Activated CD4-positive, alpha-beta T cell treated with anti-CD3 and anti-CD28 coated beads, Interleukin-2, Interleukin-6, amounts not matched to agents 100 ng/mL and 50 ng/mL, durations not matched to agents 16 hours and 8 hours (primary cell): ENCODE results near the gene COL28A1.
"Not testable (repeated sequence)": the region's sequence is repeated elsewhere in the genome, so short reads cannot be mapped to it uniquely, and the experiment has no call there.

ENCODE experiments used
- DNase-seq: peaks from one replicate; pipeline ENCODE4 v3.0.0-alpha.2; 2020

Gene COL28A1

DNA sequence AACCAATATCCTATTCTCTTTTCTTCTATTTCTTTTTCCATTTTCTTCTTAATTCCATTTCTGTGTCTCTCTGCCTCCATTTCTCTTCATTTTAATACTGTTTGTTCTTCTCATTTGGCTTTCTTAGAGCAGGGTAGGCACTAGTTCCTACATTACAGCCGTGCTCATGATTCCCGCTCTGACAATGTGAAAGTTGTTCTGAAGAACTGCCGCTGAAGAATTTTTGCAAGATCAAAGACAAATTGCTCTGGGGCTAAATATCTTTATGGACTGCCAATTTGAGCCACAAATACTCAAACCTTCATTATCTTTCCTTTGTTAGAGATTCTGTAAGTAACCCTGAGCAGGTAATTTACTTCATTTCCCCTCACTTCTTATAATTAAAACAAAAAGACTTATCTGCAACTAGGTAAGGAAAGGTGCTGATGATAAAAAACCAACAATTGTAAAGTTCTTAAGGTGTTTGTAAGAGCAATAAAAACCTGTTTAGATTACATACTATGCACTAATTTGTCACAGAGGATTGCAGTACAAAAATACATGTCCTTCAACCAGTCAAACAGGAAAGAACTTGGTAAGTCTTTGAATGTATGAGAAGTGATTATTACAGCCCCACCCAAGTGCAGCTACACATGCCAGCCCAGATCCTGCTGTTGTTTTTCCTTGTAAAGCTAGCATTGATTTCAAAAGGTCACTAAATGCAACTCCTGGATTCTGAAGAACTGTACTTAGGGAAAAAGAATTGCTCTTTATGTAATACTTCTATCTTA lies 127.5 kb downstream of the COL28A1 start:
- DNase-seq = no peak

DNA sequence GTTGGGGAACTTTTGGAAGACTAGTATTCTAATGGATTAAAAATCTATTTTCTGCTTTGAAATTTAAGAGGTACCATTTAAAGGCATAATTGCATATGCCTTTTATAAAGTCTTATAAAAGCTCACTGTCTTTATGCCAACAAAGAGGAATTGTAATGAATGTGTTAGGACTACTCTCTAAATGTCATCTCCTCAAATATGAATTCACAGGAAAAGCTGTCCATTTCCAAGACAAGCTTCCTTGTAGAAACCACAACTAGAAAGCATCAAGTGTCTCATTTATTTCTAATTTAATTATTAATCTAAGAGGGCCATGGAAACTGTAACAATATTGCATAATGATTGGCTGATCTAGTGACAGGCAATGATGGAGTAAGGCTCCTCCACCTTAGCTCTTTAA lies 130.2 kb downstream of the COL28A1 start:
- no peak for DNase-seq

DNA sequence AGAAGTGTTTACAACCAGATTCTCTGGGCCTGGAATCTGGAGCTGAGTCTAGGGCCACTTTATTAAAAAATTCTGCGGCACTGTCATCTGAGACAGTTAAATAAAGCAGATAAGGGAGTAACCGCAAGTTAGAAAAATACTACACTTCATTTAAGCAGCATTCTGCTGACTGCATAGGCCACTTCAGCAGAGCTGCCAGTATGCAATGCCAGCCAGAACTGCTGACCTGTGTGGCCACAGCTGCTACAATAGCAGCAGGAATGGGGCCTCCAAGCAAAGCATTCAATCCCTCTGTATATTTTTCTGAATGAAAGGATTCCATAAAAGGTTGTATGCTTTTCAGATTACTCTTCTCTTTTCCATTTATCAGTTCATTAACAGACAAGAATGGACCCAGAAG lies 136.0 kb downstream of the COL28A1 start:
- DNase-seq = no peak

DNA sequence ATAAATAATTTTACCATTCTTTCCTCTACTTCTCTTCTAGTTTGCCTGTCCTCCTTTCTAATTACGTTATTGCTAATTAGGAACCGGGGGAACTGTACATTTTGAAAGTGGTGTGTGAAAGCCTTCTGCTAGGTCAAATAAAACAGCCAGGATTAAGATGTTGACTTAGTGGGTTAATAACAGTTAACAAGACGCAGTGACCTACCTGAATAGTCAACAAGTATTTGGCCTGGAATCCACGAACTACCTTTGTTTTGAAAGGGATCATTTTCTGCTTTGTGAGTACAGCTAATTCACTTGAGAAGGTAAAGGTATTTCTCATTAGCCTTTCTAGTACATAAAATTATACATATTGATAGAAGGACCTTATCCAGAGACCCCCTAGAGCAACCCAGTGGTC lies 139.9 kb downstream of the COL28A1 start:
- no peak for DNase-seq

DNA sequence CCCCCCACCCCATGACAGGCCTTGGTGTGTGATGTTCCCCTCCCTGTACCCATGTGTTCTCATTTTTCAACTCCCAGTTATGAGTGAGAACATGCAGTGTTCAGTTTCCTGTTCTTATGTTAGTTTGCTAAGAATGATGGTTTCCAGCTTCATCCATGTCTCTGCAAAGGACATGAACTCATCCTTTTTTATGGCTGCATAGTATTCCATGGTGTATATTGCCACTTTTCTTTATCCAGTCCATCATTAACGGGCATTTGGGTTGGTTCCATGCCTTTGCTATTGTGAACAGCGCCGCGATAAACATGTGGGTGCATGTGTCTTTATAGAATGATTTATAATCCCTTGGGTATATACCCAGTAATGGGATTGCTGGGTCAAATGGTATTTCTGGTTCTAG lies 147.5 kb downstream of the COL28A1 start:
- DNase-seq = not testable (repeated sequence)

DNA sequence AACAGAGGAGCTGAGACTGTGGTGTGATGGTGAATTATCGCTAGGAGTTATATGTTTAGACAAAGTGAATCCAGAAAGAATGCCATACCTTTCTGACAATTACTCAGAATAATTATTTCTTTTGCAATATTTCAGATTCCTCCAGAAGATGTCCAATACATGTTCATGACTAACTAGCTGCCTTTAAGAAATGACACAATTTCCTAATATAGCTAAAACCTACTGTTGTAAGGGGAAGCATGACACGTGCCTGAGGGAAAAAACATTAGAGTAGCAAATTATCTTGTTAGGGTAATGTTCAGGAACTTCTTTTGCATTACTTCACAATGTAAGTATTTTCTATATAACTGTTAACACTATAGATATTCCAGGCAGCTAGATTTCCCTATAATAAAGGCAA lies 150.3 kb downstream of the COL28A1 start:
- DNase-seq = no peak

DNA sequence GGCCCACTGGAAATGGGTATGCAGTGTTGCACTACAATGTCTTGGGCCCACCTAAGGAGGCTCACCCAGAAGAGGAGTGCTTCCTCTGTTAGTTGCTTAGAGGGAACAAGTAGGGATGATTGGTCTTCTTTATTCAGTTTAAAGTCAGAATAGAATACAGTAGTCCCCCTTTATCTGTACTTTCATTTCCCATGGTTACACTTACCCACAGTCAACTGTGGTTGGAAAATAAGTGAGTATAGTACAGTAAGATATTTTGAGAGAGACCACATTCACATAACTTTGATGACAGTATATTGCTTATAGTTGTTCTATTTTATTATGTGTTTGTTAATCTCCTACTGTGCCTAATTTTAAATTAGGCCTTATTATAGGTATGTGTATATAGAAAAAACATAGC lies 151.4 kb downstream of the COL28A1 start:
- no peak for DNase-seq

DNA sequence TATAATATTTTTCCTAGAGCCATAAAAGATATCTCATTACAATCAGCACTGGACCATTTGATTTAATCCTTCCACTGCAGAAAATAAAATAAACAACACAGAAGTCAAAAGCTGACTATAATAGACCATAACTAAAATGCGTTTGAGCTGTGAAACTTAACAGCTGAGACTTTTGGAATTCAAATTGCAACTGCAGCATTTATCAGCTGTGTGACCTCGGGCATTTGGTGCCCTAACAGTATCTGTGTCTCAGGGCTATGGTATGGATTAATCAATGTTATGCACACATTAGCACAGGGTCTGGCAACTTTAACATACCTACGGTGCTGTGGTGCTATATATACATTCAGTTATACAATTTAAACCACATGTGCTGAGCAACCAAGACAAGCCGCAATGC lies 160.1 kb downstream of the COL28A1 start:
- no peak for DNase-seq

DNA sequence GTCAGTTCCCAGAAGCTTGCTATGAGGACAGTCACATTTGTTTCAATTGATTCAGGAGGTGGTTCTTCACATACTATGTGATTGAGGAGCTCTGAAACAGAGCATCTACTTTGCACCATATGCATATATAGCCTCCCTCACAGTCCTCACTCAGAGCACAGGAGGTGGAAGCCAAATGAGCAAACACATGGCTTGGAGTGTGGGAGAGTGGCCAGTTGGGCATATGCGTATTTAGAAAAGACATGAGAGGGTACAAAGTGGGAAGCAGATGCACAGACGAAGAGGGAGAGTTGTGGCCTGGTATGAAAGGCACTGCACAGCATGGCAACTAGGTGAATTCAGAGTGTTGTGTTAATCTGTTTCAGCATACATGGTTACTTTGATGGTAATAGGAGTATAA lies 165.6 kb downstream of the COL28A1 start:
- DNase-seq = no peak

DNA sequence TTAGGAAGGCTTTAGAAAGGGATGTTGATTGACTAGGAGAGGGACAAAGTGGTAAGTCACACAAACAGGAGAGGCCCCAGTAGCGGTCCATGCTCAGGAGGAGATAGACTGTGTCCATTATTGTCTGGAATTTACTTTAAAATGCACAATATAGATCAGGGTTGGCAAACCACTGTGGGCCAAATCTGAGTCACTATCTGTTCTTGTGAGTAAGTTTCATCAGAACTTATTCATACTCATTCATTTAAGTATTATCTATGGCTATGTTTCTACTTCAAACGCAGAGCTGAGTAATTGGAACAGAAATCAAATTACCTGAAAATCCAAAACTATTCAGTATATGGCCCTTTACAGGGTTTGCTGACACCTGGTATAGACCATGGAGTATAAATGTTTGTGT lies 166.5 kb downstream of the COL28A1 start:
- DNase-seq = peak; percentile 4

DNA sequence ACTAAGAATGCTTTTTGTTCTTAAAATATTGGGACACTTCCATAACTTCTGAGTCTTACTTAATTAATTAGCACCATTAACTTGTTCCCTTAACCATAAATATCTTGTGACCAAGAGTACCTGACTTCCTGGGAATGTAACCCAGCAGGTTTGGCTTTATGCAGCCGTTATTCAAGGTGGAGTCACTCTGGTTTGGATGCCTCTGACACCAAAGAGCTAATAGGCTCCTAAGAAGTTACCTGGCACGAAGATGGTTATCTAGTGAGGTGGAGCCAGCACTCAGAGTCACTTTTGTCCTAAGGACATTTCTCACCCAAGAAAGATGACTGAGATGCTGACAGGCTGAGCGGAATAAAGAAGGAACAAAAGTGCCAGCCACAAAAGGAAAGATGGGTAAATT lies 181.0 kb downstream of the COL28A1 start:
- no peak for DNase-seq

DNA sequence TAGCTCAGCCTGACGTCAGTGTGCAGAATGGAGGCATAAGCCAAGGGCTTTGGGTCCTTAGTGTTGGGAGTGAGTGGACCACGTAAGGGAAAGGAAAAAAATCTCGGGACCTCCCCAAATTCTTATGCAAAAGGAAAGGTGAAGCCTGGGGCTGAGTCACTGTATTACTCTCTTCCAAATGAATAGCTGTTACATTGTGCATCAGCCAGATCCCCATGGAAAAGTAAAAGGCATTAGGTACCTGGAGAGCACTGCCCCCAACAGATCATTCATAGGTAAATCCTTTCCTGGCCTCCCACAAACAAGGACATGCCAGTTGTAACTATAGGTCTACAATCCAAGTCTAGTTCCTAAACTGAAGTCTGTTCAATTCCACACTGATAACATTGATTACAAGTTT lies 182.8 kb downstream of the COL28A1 start:
- DNase-seq = no peak

DNA sequence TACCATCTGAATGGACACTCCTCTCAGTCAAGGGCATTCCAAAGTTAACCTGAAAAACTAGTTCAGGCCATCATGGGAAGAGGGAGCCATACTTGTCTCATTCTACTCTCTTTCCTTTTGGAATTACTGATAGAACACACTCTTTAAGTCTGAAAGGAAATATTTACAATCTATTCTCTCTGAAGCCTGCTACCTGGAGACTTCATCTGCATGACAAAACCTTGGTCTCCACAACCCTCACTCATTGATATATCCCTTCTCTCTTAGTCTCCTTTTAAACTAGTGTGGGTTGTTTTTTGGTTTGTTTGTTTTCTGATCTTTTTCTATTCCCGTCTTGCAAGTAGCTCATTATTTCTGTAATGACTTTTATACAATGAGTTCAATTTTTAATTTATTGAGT lies 183.8 kb downstream of the COL28A1 start:
- no peak for DNase-seq

DNA sequence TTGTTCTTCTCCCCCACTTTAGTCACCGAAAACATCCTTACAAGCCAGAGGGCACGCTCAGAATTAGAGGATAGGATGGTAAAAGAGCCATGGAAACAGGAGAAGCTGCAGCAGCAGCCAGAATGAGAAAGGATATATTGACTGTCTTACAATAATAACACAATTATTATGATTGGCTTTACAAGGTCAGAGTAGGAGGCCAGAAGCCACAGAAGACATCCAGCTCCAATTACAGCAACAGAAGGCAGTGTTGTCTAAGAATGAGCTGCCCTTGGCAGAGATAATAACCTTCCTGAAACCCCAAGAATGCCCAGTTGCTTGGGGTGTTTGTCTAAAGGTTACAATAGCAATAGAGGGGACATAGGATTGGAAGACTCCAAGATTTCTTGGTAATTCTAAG lies 184.5 kb downstream of the COL28A1 start:
- no peak for DNase-seq

DNA sequence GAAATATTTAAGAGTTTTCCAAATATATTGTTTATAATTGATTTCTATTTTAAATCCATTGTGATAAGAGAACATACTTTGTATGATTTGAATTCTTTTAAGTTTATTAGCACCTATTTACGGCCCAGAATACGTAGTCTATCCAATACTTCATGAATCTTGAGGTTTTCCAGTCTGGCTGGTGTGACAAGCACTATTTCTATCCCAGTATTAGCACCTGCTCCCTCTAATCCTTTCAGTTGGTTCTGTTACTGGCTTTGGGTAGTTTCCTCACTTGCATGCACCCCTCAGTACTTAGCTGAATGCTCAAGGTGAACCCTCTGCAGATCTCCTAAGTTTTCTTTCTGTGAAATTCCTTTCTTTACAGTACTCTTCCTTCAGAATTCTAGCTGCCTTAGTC lies 186.5 kb downstream of the COL28A1 start:
- DNase-seq = no peak

DNA sequence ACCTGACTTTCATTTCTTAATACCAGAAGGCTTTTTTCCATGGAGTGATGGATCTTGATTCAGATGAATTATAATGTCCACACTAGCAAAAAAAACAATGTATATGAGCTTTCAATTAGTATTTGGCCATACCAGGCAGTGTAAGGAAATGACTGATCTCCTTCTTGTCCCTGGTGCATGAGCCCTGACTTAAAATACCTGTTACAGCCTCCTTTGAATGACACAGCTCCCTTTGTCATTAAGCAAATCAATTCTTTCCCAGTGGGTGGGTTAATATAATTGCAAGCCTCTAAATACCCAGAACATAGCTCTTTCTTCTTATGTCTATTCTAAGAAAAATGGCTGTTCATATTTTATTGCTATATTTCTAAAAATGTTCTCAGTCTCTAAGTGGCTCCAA lies 188.6 kb downstream of the COL28A1 start:
- no peak for DNase-seq

DNA sequence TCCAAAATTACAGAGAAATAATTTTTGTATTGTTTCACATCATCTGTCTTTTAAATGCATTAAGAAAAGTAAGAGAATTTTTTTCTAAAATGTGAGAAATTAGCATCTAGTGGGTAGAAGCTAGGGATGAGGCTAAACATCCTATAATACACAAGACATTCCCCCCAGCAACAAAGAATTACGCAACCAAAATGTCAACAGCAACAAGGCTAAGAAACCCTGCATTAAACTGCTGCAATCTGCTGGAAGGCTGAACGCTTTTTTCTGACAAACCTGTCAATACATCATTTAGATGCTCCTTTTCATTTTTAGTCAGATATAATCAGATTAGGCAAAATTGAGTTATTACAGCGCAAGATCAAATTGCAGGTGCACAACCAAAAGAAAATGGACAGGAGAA lies 191.1 kb downstream of the COL28A1 start:
- DNase-seq = no peak

DNA sequence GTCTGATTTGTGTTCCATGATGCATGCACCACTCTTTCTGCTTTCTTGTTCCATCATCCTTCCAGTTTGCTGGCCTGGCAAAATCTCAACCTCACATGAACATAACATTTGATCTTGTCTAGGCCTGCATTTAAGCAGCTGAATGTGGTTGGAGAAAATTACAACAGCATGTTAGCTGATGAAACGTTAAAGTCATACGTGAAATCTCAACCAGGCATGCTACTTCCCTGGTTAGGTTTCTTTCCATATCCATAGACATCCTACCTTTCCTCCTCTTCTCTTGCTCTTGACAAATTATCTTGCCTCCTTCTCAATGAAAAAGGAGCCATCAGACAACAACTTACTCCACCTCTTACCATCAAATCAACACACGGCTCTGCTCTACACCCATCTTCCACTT lies 199.8 kb downstream of the COL28A1 start:
- DNase-seq = no peak

DNA sequence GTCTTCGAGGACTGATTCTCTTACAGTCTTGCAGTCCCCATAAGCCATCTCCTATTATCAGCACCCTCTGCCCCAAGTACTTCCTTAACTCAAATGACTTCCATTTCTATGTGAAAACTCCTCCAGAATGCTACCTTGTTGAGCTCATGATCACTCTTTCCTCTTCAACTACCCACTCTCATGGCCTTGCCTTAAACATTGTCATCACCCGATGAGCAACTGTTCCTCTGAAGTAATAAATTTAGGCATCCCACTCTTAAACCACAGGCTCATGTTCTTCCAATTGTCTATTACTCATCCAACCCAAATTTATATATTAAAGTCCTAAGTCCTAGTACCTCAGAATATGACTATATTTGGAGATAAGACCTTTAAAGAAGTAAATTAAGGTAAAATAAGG lies 200.5 kb downstream of the COL28A1 start:
- no peak for DNase-seq

DNA sequence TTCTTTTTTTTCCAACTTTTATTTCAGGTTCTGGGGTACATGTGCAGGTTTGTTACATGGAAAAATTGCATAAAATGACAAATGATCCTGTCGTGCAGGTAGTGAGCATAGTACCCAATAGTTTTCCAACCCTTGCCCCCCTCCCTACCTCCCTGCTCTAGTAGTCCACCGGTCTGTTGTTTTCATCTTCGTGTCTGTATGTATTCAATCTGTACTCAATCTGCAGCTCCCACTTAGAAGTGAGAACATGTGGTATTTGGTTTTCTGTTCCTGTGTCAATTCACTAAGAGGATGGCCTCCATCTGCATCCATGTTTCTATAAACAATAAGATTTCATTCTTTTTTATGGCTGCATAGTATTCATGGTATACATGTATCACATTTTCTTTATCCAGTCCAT lies 202.1 kb downstream of the COL28A1 start:
- DNase-seq = no peak

DNA sequence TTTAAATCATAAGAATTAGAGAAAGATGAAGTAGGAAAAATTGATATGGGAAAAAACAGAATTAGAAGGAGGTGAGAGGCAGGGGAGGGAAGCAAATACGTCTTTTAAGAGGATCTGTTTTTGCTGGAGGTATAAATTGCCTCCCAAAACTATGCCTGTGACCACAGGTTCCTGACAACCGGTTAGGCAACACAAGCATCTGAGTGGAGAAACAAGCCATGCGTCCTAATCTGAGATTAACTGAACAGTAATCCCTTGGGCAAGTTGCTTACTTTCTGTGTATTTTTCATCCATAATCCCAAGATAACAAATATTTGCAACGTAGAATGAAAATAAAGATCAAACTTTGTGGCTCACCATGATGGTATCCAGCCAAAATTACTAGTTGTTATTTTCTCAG lies 204.2 kb downstream of the COL28A1 start:
- DNase-seq = no peak

DNA sequence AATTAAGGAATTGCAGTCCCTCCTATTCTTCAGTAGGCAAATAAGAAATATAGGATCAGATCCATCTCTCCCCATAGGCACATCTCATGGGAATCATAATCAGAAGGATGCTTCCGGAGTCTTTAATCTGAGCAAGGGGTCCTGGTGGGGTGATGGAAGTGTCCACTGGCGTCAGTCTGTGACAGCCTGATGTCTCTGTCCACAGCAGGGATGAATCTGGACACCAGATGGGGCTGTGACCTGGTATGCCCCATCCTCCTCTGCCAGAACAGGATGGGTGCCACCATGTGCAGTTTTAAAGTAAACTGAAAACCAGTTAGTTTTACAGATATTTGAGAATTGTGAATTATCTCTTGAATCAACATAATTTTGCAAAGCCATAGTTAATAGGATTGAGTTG lies 204.7 kb downstream of the COL28A1 start:
- no peak for DNase-seq

DNA sequence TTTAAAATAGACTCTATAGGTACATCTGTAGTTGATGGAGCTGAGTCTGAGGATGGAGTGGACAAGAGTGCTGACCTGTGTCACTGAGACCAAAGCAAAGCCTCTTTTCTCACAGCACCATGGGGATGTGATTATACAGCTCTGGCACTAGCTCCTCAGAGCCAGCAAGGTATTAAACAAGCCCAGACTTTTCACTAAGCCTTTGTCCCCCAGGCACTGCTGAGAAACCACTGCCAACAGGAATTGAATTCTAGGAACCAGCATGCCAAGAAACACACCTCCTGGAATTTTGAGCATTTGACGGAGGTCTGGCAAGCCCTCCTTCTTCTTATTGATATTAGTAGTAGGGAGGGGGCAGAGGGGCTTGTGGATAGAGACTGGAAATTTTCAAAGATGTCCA lies 206.3 kb downstream of the COL28A1 start:
- DNase-seq = no peak

DNA sequence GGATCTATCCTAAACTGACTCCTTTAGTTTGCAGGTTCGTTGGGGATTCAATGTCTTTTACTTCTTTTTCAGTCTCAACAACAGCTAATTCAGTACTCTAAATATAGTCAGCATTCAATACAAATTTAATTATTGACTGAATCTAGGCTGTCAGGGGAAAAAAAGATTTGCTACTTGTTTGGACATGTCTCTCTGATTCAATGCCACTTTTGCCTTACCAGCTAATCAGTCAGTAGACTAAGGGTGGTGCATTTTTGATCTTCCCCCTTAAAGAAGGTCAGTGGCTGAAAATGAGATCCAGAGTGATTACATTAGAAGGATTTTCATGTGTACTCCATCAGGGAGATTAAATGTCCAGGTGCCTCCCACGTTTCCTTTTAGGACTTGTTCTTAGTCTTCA lies 208.2 kb downstream of the COL28A1 start:
- DNase-seq = no peak

DNA sequence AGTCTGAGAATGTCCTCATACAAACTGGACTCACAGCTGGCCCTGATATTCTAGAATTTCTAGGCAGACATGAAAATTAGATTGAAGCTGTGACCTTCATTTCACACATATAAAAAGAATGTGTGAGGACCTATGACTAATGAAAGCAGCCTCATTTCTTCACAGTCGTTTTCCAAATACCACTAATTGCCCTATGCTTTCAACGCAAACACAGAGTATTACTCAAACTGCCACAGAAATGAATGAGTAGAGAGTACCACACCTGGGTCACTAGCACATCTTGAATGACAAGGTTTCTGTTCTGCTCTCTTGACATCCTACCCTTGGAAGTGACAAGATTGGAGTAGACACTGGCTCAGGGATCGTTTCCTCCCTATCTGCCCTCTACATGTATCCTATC lies 211.0 kb downstream of the COL28A1 start:
- DNase-seq = no peak

DNA sequence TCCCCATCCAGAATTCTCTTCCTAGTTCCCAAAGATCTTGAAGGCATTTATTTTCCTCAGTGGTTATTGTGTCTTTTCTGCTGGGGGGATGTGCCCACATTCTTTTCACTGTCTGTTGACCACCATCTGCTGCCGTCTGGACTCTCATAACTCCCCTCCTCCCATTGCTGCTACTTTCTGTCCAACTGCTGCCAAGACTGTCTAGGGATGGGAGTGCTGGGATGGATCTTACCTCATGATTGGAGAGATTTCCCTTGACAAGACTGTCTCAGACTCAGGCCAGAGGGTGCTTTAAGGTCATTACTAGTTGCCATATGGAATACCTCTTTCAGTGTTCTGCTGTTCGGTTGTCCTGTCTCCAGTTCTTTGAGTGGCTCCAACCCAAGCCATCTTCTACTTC lies 211.8 kb downstream of the COL28A1 start:
- no peak for DNase-seq
